CD4-positive, alpha-beta T cell treated with Interleukin-15 for 1 hour (primary cell): ENCODE results near the gene CAMTA2.
A peak's percentile ranks its signal among the peaks of the same experiment; 100 is the strongest.
"Not testable (repeated sequence)": the region's sequence is repeated elsewhere in the genome, so short reads cannot be mapped to it uniquely, and the experiment has no call there.

Experiments used
- DNase-seq: peaks from one replicate; pipeline ENCODE4 v3.0.0-alpha.2; 2020

The CAMTA2 gene

DNA sequence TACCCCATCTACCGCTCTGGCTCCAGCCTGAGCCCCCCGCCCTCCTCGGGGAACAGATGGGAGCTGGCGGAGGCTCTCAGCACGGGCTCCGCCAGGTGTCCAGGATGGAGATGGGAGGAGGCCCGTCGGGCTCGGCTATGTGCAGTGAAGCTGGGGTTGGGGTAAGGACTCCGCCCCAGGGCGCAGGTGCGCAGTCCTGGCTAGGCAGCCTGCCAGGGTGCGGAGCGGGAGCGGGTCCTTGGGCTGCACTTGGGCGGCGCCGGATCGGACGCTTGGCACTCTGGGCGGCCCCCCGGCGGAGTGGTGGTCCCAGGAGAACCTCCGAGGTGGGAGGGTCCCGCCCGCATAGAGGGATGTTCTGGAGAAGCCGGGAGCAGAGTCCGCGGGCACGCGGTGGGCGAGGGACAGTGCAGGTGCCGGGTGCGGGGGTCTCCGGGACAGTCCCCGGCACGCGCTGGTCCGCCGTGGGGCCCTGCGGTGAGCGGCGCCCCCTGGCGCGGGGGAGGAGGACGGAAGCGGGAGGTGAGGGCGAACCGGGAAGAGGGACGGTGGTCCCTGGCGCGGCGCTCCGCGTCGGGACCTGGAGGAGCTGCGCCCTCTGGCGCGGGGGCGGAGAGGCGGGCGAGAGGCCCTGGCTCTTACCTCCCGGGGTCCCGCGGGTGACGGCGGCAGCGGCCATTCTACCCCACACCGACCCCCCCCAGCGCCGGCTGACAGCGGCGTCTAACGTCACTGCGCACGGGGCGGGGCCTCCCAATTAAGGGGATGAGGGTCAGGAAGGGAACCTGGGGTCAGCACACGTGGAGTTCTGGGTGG is at the start of gene CAMTA2:
CAMTA2 (minus strand) TSS at position 725 of the 816 bp plus-strand sequence. CDS start 1,453 bp downstream, outside the sequence.
- DNase-seq: peak; percentile 85

GRCh38 chr17:5035315-5035714 is 47.8 kb upstream of the CAMTA2 start, which contains the start of gene SLC52A1:
SLC52A1 (minus strand) TSS chr17:5035426; CDS start chr17:5034606, 820 bp downstream.
- DNase-seq: no peak

DNA sequence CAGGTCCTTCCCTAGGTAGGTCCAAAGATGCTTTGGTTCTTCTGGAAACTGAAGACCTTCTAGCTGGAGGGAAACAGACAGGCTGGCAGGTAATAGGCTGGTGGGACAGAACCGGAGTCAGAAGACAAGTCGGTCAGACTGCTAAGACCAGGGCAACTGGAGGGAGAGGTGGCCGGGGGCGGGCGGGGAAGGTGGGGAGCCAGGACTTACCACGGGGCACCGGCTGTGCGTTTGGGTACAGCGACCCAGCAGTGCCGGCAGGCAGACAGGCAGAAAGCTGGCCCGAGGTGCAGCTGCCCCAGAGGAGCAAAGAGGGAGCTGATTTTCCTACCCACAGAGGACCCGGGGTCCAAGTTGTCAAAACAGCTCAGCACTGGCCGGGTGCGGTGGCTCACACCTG is 47.2 kb upstream of the CAMTA2 start:
- DNase-seq: no peak

DNA sequence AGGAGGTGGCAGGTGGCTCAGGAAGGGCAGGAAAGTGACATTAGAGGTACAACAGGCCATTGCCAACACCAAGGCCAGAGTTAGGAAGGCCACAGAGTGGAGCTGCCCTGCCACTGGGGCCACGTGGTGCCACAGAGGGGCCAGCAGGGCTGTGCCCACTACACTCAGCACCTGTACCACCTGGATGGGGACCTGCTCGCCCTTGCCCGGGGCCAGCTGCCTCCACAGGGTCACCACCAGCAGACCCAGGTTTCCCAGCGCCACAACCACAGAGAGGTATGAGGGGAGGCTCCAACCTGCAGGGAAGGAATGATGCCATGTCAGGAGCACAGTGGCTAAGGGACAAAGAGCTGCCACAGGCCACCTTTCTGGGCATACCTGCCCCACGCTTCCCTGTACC is 46.6 kb upstream of the CAMTA2 start:
- no peak for DNase-seq

- no peak for DNase-seq
Measured at GRCh38 chr17:5033352-5034015, 46.0 kb upstream of the CAMTA2 start.

GRCh38 chr17:5032865-5033264 is 45.4 kb upstream of the CAMTA2 start:
- no peak for DNase-seq

DNA sequence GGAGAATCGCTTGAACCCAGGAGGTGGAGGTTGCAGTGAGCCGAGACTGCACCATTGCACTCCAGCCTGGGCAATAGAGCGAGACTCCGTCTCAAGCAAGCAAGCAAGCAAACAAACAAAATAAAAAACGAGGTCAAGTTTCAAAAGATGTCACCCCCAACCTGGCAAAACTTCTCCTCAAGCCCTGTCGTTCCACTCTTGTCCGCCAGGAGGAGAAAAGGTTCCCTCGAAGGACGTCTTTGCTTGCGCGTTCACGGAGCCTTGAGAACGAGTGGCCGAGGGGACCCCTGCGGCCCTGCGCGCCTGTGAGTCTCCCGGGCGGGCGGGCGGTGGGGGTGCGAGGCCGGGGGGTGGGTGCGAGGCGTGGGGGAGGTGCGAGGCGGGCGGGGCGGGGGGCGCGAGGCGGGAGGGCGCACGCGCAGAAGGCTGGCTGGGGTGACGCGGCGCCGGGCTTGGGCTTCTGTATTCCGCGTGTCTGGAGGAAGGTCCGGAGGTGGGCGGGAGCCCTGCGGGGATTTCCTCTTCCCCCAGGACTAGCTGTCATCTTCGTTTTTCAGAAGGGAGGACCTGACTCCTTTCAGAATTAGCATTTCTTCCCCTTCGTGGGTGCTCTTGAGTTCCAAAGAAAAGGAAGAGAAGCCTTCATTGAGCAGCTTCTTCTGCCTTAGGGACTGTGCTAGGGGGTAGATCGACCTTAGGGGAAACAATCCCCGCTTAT is 44.0 kb upstream of the CAMTA2 start:
- DNase-seq: peak; percentile 82

- DNase-seq: not testable (repeated sequence)
Measured at GRCh38 chr17:5030168-5030567, 42.7 kb upstream of the CAMTA2 start.

DNA sequence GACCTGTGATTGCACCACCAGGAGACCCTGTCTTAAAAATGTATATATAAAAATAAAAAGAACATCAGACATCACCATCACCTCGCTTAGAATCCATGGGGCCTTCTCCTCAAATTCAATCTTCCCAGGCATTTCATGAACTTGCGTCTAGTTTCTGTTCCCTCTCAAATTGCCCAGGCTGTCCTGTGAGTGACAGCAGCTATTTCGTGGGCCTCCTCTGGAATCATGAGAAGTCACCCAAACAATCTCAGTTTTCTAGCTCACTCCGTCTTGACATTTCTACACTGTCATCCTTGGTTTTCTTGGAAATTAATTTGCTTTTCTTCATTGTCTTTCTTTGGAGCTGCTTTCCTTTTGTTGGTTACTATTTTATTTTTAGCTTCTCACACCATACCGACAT is 40.4 kb upstream of the CAMTA2 start:
- DNase-seq: no peak

GRCh38 chr17:5027299-5027698 is 39.8 kb upstream of the CAMTA2 start:
- DNase-seq: no peak

GRCh38 chr17:5024604-5025003 is 37.1 kb upstream of the CAMTA2 start:
- DNase-seq: no peak

GRCh38 chr17:5023588-5024147 is 36.2 kb upstream of the CAMTA2 start:
- no peak for DNase-seq

- DNase-seq: no peak
Measured at GRCh38 chr17:5022171-5022711, 34.8 kb upstream of the CAMTA2 start.

GRCh38 chr17:5020502-5021023 is 33.1 kb upstream of the CAMTA2 start:
- no peak for DNase-seq

DNA sequence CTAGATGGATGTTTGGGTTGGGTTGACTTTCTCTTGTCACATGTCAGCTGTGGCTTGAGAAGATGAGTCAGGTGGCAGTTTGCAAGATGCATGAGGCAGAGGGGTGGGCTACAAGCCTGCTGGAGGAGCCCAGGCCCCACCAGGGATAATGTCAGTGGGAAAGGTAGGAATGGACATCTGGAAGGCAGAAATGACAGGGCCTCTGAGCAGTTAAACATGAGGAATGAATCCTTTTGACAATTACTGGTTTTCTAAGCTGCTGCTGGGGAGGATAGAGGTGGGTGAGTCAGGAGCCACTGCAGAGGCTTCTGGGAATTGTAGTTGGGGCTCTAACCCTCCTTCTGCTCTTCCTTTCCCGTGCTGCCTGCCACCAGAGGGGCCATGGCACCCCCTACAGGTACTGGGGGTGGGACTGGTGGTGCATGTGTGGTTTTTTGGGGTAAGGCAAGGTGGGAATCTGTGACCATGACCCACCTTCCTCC is 32.0 kb upstream of the CAMTA2 start:
- peak; percentile 50 for DNase-seq

- DNase-seq: no peak
Measured at GRCh38 chr17:5014357-5014756, 26.9 kb upstream of the CAMTA2 start.

GRCh38 chr17:5011928-5012327 is 24.5 kb upstream of the CAMTA2 start:
- no peak for DNase-seq

DNA sequence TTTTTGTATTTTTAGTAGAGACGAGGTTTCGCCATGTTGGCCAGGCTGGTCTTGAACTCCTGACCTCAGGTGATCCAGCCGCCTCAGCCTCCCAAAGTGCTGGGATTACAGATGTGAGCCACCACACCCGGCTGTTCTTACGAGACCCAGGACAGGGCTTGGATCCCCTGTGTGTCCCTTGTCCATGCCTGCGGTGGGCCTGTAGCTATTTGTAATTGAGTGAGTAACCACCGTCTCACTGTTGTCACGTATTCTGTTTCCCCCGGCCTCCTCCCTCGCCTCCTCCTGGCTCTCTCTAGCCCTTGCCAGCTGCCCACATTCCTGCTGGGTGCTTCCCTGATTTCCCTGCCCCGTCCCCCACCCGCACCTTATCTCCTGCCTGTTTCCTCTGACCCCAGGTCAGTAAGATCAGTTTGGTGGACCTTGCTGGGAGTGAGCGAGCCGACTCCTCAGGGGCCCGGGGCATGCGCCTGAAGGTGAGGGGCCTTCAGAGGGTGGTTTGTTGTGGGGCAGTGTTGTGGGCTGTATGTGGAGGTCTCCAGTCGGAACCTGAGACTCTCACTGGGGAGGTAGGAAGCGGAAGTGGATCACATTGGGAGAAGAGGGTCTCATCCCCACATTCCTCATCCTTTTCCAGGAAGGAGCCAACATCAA is 15.9 kb upstream of the CAMTA2 start:
- DNase-seq: no peak

- no peak for DNase-seq
Measured at GRCh38 chr17:5002121-5002788, 14.8 kb upstream of the CAMTA2 start.

DNA sequence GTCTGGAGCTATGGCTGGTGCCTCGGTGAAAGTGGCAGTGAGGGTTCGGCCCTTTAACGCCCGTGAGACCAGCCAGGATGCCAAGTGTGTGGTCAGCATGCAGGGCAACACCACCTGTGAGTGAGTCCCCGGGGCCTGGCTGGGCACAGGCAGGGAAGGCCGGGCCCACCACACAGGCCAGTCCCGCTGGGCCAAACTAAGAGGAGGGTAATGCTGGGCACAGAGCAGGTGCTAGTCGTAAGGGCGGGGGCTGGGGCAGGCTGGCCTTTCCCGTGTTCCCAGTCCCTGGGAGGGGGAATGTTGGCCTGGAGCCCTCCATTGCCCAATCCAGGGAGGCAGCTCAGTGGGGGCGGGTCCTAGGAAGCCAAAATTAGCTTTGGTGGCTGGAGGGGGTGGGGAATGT is 12.8 kb upstream of the CAMTA2 start:
- no peak for DNase-seq

- DNase-seq: no peak
Measured at GRCh38 chr17:4999430-5000093, 12.1 kb upstream of the CAMTA2 start.
